HG03558 (cell line): ENCODE data around the gene RNASE8.

ENCODE experiments used
- ATAC-seq: cut with Tn5 transposase; IDR thresholded peaks from one replicate; pipeline ENCODE4 v1.9.1; 2021; ENCODE audit warnings: moderate number of reproducible peaks; ENCODE audit not compliant: unreplicated experiment; ENCODE audit errors: extremely low read depth

RNASE8 gene

DNA sequence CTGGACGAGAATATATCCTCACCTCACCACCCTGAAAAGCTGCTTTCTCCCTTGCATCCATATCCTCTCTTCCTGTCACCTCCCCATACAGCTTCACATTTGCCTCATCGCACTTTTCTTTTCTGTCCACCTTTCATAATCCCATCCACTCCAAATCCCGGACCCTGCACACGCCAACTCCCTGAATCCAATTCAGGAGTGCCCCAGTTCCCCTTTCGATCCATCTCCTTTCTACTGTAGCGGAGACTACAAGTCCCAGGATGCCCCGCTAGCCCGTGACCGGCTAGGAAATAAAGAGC lies 45.7 kb downstream of the RNASE8 start:
- ATAC-seq = no peak

DNA sequence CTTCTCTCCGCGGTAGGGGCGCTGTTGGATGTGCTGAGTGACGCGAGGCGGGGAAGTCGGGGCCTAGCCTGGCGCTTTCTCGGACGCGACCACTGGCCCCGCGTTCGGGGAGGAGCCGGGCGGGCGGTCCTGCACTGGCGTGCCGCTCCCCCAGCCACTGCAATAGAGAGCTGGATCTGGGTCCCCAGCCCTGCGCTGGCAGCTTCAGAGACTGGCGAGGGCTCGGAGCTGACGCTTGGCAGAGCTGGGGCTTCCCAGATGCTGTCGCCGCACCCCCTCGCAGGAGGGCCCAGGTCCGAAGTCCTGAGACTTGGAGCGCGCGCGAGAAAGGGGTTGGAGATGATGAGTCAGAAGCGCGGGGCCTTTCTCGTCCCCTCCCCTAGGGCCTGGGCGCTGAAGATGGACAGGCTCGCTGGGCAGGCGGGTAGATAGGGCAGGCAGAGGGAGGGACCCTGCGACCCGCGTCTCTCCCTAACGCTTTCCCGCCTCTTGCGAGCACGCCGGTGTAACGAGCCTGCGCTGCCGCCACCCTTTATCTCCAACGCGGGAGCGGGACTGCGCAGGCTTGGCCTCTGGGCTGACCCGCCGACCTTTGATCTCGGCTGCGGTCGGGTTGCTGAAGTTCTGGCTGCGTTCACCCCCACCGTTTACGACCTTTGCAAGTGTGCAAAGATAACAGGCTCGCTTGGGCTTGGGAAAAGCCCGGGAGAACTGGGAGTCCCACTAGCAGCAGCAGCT lies 46.3 kb downstream of the RNASE8 start:
- ATAC-seq = peak; percentile 73

DNA sequence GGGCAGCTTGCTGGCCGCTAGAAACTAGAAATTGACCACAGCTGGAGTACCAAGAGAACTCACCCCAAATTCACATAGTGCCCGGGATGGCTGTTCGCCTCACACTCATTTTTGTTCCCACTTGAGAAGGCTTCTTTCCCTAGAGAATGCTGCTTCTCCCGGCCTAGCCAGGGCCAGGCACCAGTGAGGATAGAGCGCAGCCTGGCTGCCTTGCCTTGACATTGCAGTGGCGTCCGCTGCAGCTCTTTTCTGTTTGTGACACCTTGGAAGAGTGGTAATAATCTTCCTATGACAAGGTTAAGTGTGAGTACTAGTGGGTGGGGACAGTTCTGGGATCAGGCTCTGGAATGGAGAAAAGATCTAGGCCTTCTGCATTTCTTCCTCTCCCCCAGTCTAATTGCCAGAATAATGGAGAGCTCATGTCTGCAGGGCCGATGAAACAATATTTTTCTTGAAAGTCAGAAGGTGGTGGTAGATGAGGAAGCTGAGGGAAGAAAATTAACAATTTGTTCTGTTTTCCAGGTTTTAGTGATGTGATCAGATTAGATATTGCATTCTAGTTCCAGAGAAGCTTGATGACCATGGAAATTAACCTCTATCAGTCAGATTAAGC lies 46.9 kb downstream of the RNASE8 start:
- no peak for ATAC-seq

DNA sequence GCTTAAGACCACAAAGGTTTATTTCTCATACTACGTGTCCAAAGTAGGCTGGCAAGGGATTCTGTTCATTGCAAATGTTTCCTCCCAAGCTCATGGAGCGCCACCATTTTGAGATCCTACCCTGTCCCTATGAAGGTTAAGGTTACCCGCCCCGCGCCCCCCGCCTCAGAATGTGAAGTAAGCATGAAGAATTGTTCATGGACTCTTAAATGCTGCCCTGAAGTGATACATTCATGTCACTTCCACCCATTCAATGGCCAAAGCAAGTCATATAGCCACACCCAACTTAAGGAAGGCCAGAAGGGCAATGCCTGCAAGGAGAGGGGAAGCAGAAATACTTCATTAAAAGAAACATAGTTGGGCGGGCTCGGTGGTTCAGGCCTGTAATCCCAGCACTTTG lies 47.5 kb downstream of the RNASE8 start:
- ATAC-seq = no peak

DNA sequence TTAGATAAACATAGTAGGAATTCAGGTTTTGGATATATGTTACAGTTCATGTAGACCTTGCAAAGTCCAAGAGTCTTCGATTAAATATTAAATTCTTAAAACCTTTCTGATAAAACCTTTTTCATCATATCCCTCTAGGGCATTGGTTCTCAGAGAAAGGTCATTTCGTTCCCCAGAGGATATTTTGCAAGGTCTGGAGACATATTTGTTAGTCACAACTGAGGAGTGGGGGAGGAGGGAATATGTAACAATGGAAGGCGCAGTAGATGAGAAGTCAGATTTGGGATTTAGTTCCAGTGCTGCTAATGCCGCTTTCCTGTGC lies 48.5 kb downstream of the RNASE8 start:
- ATAC-seq = no peak

DNA sequence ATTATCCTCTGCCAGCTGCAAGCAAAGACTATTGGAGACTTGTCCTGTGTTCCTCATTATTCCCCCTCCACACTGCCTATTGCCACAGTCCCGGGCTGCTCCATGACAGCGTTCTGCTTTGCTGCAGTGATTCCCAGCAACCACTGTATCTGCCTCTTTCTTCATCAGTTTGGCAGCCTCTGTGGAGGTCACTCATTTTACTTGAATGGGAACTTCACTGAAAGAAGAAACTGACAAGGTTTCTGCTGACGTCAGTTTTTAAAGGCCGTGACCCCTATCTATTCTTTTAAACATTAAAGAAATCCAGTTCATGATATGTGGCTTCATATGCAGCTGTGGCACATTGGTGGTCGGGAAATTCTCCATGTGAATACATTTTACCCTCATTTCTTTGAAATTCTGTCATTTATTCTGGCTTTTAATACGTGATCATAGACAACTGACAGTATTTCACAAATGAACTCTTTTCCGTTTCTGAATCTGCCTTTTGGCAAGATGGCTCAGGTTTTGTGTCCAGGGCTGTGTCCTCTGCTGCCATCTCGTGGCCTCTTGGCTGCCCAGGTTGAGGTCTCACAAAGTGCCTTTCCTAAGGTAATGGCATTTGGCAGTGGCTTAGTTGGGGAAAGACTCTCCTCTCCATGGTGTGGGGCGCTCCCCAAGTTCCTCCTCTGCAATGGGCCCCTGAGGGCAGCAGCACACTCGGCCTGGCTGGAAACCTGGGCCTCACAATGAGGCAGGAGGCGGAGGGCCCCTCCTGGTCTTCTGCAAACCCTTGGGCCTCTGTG lies 49.1 kb downstream of the RNASE8 start:
- ATAC-seq = no peak

DNA sequence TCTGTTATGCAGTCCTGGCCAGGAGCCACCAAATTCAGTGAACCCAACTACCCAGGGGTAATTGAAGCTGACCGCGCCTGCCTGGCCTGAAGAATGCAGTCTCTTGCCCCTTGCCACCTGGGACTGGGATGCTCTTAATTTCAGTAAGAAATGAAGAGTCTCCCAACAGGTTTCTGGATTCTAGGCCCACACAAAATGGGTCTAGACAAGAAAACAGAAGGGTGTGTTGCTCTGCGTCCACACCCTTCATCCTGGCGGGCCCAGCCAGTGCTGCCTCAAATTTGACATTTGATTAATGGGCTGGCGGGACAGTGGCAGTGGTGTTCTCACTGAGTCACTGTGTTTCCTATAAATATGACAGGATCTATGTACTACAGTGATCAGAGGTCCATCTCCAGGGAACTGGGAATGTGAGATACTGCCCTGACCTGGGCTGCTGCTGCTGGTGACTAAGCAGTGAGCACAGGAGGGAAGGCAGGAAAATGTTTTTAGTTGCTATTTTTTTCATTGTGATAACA lies 49.7 kb downstream of the RNASE8 start:
- no peak for ATAC-seq
